ENCODE data around the gene RBP5. TPM values are rescaled to one million over a fixed set of nuclear protein-coding genes. Genes with fewer than 3 reads are reported as not detected.
"Not testable (repeated sequence)": the region's sequence is repeated elsewhere in the genome, so short reads cannot be mapped to it uniquely, and the experiment has no call there.

Gene RBP5
- total RNA-seq, 4 donors from 2014 or later, result 0.53 to 1.3 TPM; not detected in 2

DNA sequence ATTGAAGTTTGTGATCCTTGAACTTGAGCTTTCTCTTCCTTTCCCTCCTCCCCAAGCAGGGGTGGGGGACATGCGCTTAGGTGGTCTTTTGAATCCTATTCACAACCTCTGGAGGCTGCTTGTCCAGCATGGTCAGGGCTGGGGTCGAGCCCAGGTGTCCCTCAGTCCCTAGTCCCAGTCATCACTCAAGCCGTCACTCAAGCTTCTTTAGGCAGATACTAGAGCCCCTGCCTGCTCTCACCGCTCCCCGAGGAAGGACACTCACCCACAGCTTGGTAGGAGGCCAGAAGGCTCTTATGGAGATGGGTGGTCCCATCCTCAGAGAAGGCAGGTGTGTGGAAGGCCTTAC is 19.1 kb downstream of the RBP5 start:
- no peak for TF ChIP-seq POLR2A (IDR thresholded peaks at IDR 0.05)
- TF ChIP-seq, protein P1, sequence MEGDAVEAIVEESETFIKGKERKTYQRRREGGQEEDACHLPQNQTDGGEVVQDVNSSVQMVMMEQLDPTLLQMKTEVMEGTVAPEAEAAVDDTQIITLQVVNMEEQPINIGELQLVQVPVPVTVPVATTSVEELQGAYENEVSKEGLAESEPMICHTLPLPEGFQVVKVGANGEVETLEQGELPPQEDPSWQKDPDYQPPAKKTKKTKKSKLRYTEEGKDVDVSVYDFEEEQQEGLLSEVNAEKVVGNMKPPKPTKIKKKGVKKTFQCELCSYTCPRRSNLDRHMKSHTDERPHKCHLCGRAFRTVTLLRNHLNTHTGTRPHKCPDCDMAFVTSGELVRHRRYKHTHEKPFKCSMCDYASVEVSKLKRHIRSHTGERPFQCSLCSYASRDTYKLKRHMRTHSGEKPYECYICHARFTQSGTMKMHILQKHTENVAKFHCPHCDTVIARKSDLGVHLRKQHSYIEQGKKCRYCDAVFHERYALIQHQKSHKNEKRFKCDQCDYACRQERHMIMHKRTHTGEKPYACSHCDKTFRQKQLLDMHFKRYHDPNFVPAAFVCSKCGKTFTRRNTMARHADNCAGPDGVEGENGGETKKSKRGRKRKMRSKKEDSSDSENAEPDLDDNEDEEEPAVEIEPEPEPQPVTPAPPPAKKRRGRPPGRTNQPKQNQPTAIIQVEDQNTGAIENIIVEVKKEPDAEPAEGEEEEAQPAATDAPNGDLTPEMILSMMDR (IDR thresholded peaks at IDR 0.05), result no peak
- Histone ChIP-seq H3K27ac (peak overlapping the region; percentile 87 to 98 (median 95)), H3K9me3 (no peaks in the 10 kb centered on the region), H3K4me1 (peaks cover 15 to 63% (median 22%) of the 10 kb centered on the region in 3 donors), H3K36me3 (peaks cover 0 to 6% (median 0%) of the 10 kb centered on the region in 3 donors), H3K27me3 (no peaks in the 10 kb centered on the region), H3K4me3 (peak overlapping the region in 3 of 4 donors; percentile 64 to 86 (median 72))
- DNase-seq, result no peak
- intact Hi-C loops (cut with DNase I), result no loop called here
- WGBS, 2 donors, result 0 to 50% methylated on average over 1 to 5 of the region's 5 CpGs

DNA sequence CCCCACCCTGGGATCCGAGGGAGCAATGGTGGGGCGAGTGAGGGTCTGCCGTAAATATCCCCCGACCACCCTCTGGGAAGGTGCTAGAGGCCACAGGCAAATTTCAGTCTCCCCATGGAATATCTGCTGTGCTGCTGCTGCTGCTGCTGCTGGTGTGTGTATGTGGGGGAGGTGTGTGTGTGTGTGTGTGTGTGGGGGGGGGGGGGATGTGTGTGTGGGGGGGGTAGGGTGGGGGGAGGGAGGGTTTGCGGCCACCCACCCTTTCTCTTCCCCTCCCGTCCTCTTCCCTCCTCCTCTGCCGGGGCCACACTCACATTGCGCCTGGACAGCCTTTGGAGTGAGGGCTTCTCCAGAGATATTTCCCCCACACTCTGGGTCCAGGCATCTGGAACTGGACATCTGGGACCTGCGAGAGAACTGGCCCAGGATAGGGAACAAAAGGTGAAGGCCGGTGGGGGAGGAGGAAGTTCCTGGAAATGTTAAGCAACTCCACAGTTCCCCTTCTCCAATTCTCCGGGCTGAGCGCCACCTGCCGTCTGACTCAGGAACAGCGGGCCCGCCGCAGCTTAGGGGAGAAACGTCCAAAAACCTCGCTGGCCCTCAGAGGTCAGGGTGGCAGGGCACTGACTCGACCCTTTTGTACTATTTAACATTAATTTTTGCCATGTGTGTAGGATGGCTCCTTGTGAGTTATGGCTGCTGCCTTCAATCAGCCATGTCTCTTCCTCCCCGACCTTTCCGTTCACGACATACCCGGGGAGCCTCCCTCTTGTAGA is 19.7 kb downstream of the RBP5 start, which contains the start of gene C1RL:
TSS of gene C1RL (minus strand) at position 419 of the 776 bp plus-strand sequence. CDS start at position 385, 34 bp downstream.
- intact Hi-C loops (cut with DNase I), result no loop called here
- TF ChIP-seq, protein P1 (IDR thresholded peaks at IDR 0.05), result peak; percentile 96 to 99 (median 99)
- TF ChIP-seq POLR2A (IDR thresholded peaks at IDR 0.05), result peak in 2 of 4 donors; percentile 8 to 13
- peak within 1 kb of the TSS; percentile 87 to 98 (median 95) for H3K27ac ChIP-seq
- H3K36me3 ChIP-seq, result peaks cover 0 to 12% (median 0%) of the 10 kb centered on the region in 3 donors
- H3K9me3 ChIP-seq, result no peaks in the 10 kb centered on the region
- no peaks in the 10 kb centered on the region for H3K27me3 ChIP-seq
- WGBS, 2 donors, result 9 to 10% methylated on average over 13 to 15 of the region's 23 CpGs
- peak within 1 kb of the TSS; percentile 43 to 86 (median 68) for H3K4me3 ChIP-seq
- DNase-seq, result peak; percentile 38
- peaks cover 15 to 63% (median 22%) of the 10 kb centered on the region in 3 donors for H3K4me1 ChIP-seq

DNA sequence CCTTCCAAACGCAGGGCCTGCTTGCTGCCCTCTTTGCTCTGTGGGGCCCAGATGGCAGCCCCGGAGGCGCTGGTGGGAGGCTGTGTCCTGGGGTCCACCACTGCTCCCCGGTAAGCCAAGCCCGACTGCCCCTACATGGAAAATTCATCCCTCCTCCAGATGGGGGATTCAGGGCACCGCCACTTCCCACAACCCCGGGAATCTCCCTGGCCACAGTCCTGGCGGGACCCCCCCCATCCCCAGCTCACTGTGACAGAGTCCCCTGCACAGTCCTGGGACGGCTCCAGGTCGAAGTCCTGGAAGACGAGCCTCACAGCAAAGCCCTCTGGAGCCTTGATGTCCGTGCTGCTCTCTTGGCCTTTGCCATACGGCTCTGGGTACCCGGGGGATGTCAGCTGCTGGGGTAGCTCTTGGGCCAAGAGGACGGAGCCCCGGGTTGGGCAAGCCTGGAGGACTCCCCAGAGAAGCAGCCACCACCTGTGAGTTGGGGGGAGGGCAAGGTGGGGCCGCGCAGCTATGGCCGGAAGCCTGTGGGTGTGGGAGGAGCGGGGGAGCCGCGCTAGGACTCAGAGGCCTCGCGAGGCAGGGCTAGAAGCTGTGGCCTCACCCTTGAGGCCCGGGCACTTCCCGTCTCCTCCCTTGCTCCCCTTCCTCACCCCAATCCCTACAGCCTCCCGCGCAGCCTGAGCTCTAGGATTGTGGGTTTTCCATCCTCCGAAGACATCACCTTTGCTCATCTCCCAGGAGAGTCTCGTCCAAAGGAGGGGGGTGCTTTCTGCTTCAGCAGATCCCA is 20.5 kb downstream of the RBP5 start:
- TF ChIP-seq, protein P1 (IDR thresholded peaks at IDR 0.05), result no peak
- TF ChIP-seq POLR2A (IDR thresholded peaks at IDR 0.05), result peak in 2 of 4 donors; percentile 55 to 74
- 0 to 3% methylated on average over 8 to 11 of the region's 30 CpGs for WGBS, 2 donors
- Histone ChIP-seq H3K27ac (peak overlapping the region; percentile 87 to 98 (median 95)), H3K4me1 (peaks cover 15 to 56% (median 22%) of the 10 kb centered on the region in 3 donors), H3K9me3 (no peaks in the 10 kb centered on the region), H3K27me3 (no peaks in the 10 kb centered on the region), H3K4me3 (peak overlapping the region; percentile 43 to 86 (median 68)), H3K36me3 (peaks cover 0 to 20% (median 0%) of the 10 kb centered on the region in 3 donors)
- intact Hi-C loops (cut with DNase I), result no loop called here
- DNase-seq, result peak; percentile 33

DNA sequence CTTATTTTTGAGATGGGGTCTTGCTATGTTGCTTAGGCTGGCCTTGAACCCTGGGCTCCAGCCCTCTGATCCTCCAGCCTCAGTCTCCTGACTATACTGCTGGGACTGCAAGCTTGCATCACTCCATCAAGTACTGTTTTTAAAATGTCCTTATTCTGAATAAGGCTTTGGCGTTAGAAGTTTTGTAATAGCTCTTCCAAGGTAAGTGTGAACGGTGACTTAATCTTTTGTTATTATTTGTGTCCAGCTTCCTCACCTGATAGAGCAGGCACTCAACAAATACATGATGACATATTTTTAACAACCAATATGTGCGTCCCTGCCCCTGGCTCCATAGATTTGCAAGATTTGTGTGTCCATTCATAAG is 21.1 kb downstream of the RBP5 start:
- Histone ChIP-seq H3K36me3 (peaks cover 0 to 24% (median 0%) of the 10 kb centered on the region in 3 donors), H3K27ac (peak overlapping the region; percentile 87 to 98 (median 95)), H3K4me3 (peak overlapping the region; percentile 43 to 86 (median 68)), H3K9me3 (no peaks in the 10 kb centered on the region), H3K4me1 (peaks cover 11 to 51% (median 22%) of the 10 kb centered on the region in 3 donors), H3K27me3 (no peaks in the 10 kb centered on the region)
- intact Hi-C loops (cut with DNase I), result no loop called here
- TF ChIP-seq, protein P1 (IDR thresholded peaks at IDR 0.05), result no peak
- no peak for TF ChIP-seq POLR2A (IDR thresholded peaks at IDR 0.05)
- WGBS, 2 donors, result 23 to 27% methylated on average over 3 of the region's 3 CpGs
- DNase-seq, result no peak

DNA sequence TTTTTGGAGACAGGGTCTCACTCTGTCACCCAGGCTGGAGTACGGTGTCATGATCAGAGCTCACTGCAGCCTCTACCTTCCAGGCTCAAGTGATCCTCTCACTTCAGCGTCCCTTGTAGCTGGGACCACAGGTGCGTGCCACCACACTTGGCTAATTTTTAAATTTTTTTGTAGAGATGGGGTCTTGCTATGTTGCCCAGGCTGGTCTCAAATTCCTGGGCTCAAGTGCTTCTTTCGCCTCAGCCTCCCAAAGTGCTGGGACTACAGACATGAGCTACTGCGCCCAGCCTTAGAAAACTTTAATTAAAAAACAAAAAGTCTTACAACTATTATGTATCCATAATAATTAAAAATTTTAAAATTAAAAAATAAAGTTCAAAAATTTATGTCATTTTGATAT is 21.5 kb downstream of the RBP5 start:
- Histone ChIP-seq H3K27ac (peak overlapping the region in 2 of 4 donors; percentile 95), H3K36me3 (peaks cover 0 to 29% (median 0%) of the 10 kb centered on the region in 3 donors), H3K4me1 (peaks cover 11 to 51% (median 22%) of the 10 kb centered on the region in 3 donors), H3K4me3 (peak overlapping the region in 2 of 4 donors; percentile 32 to 64)
- H3K9me3 ChIP-seq; intact Hi-C loops (cut with DNase I); DNase-seq; H3K27me3 ChIP-seq: not testable (repeated sequence)
- 94 to 99% methylated on average over 4 to 5 of the region's 5 CpGs for whole genome bisulfite sequencing, 2 donors
